Natural killer cell (primary cell): Measurements from ENCODE around the gene DCD. TPM values are rescaled to one million over a fixed set of nuclear protein-coding genes. Genes with fewer than 3 reads are reported as not detected.

Experiments
- ATAC-seq, 3 donors: fragments of 150-1000 bp in 2 of 3; fragments of 200-7000 bp in 1 of 3; cut with Tn5 transposase; 1 replicate in 1 of 3; 2 replicates in 2 of 3; pipeline ENCODE4 v1.10.0; 2021; ENCODE audit warnings: mild to moderate bottlenecking in 2 of 3, moderate library complexity in 2 of 3
- DNase-seq, 2 donors: peaks; one replicate each; pipeline versions ENCODE4 v3.0.0 to v3.0.0-alpha.2; 2013 to 2021; ENCODE audit warnings: mixed read lengths in 1 of 2
- H3K27ac ChIP-seq: one replicate; pipeline ENCODE4 v1.5.1; 2013; ENCODE audit warnings: mild to moderate bottlenecking, low read length
- H3K27me3 ChIP-seq: one replicate; pipeline ENCODE4 v1.6.1; 2013; ENCODE audit warnings: low read length; ENCODE audit not compliant: control insufficient read depth, insufficient read depth
- H3K36me3 ChIP-seq: one replicate; pipeline ENCODE4 v1.6.1; 2013; ENCODE audit warnings: low read length; ENCODE audit not compliant: control insufficient read depth, insufficient read depth
- H3K4me1 ChIP-seq: one replicate; pipeline ENCODE4 v1.6.1; 2013; ENCODE audit warnings: low read length; ENCODE audit not compliant: control insufficient read depth, insufficient read depth
- H3K4me3 ChIP-seq: one replicate; pipeline ENCODE4 v1.5.1; 2013; ENCODE audit warnings: low read length
- H3K9me3 ChIP-seq: one replicate; pipeline ENCODE4 v1.6.1; 2013; ENCODE audit warnings: low read length; ENCODE audit not compliant: control insufficient read depth, insufficient read depth
- H3K27ac Mint-ChIP-seq, 2 donors: one replicate each; pipeline ENCODE4 v1.8.0; 2022; ENCODE audit warnings: mild to moderate bottlenecking in 2 of 2, mixed read lengths in 2 of 2, moderate library complexity in 1 of 2
- H3K27me3 Mint-ChIP-seq, 2 donors: one replicate each; pipeline ENCODE4 v1.8.0; 2022; ENCODE audit warnings: low read depth in 2 of 2, mixed read lengths in 2 of 2
- H3K36me3 Mint-ChIP-seq: one replicate; pipeline ENCODE4 v1.8.0; 2022; ENCODE audit warnings: mixed read lengths
- H3K4me1 Mint-ChIP-seq, 2 donors: one replicate each; pipeline ENCODE4 v1.8.0; 2022; ENCODE audit warnings: mixed read lengths in 2 of 2
- H3K4me3 Mint-ChIP-seq: one replicate; pipeline ENCODE4 v1.8.0; 2022; ENCODE audit warnings: mild to moderate bottlenecking, moderate library complexity, mixed read lengths
- H3K9me3 Mint-ChIP-seq, 2 donors: one replicate each; pipeline ENCODE4 v1.8.0; 2022; ENCODE audit warnings: mixed read lengths in 2 of 2
- CTCF ChIP-seq: fragments of 200-600 bp; IDR thresholded peaks from one replicate; pipeline ENCODE4 v1.8.0; 2022; ENCODE audit warnings: antibody characterized with exemption
- WGBS: methylation state at CpG from one replicate; pipeline ENCODE4 v1.1.7; 2013; ENCODE audit warnings: missing lambda C conversion rate; ENCODE audit not compliant: insufficient coverage; 5-methylcytosine and 5-hydroxymethylcytosine counted together
- intact Hi-C: fragments of 100-400 bp; cut with micrococcal nuclease; formaldehyde crosslinking; loops from one replicate; pipeline ENCODE4 v1.14.2; 2022
- total RNA-seq, 4 donors: library from RNA; stranded (reverse); fragments of 120-200 nt in 1 of 4; gene quantifications; one replicate each; pipeline versions ENCODE4 v1.2.3 to v1.2.4, GENCODE V29; 2013 to 2022

Gene DCD
- total RNA-seq, 3 donors from 2014 or later (not counting 1 experiment from before 2014, with no cell fraction given) = not detected

GRCh38 chr12:54596526-54596946, 51.6 kb downstream of the DCD start:
- Histone ChIP-seq H3K27me3 (no peaks in the 10 kb centered on the region), H3K27ac (no peak overlapping the region), H3K9me3 (no peaks in the 10 kb centered on the region), H3K4me1 (no peaks in the 10 kb centered on the region), H3K4me3 (no peak overlapping the region), H3K36me3 (no peaks in the 10 kb centered on the region)
- peak; percentile 25 to 72 for DNase-seq
- no peak overlapping the region for H3K27ac Mint-ChIP-seq
- ATAC-seq = peak in 1 of 3 donors; percentile 62
- H3K9me3 Mint-ChIP-seq = no peaks in the 10 kb centered on the region
- WGBS = 28% methylated on average over 3 of the region's 3 CpGs
- H3K4me1 Mint-ChIP-seq = no peaks in the 10 kb centered on the region
- no peaks in the 10 kb centered on the region for H3K36me3 Mint-ChIP-seq
- H3K4me3 Mint-ChIP-seq = no peak overlapping the region
- intact Hi-C loops = no loop called here
- peaks cover 14 to 17% of the 10 kb centered on the region in 2 donors for H3K27me3 Mint-ChIP-seq
- TF ChIP-seq CTCF = peak; percentile 79

- intact Hi-C loops = no loop called here
- ATAC-seq = no peak
- H3K27me3 ChIP-seq = no peaks in the 10 kb centered on the region
Observed at GRCh38 chr12:54595471-54595870, 52.7 kb downstream of the DCD start.

More at GRCh38 chr12:54595471-54595870, 52.7 kb downstream of the DCD start:
- Mint-ChIP-seq H3K4me3 (no peak overlapping the region), H3K27me3 (peaks cover 19 to 28% of the 10 kb centered on the region in 2 donors), H3K4me1 (no peaks in the 10 kb centered on the region), H3K36me3 (no peaks in the 10 kb centered on the region), H3K27ac (no peak overlapping the region), H3K9me3 (no peaks in the 10 kb centered on the region)
- Histone ChIP-seq H3K4me3 (no peak overlapping the region), H3K27ac (no peak overlapping the region), H3K9me3 (no peaks in the 10 kb centered on the region), H3K36me3 (no peaks in the 10 kb centered on the region), H3K4me1 (no peaks in the 10 kb centered on the region)
- no peak for DNase-seq
- WGBS = 80% methylated on average over 1 of the region's 3 CpGs
- TF ChIP-seq CTCF = no peak

Other genes starting within 250 kb of the DCD start
- 100 to 1,000 TPM; 177 to 232 (median 207) TPM for gene ITGA5, start 229.1 kb downstream of the DCD start, total RNA-seq
- 1 to 10 TPM; 3.2 to 4.2 (median 4.0) TPM for gene GTSF1, start 174.8 kb downstream of the DCD start, total RNA-seq
- gene NCKAP1L, start 150.6 kb downstream of the DCD start, total RNA-seq = 100 to 1,000 TPM; 230 to 257 (median 236) TPM
- gene PDE1B, start 98.8 kb downstream of the DCD start, total RNA-seq = 10 to 100 TPM; 11.8 to 15.0 (median 12.4) TPM
- not detected for gene PPP1R1A, start 59.7 kb downstream of the DCD start, total RNA-seq
- gene LACRT, start 13.5 kb downstream of the DCD start, total RNA-seq = not detected
- not detected for gene MUCL1, start 206.2 kb upstream of the DCD start, total RNA-seq